Renal cortex interstitium (tissue), 15 donors: ENCODE data around the gene NUCB2. TPM values are rescaled to one million over a fixed set of nuclear protein-coding genes. Genes with fewer than 3 reads are reported as not detected.
"Not testable (repeated sequence)": the region's sequence is repeated elsewhere in the genome, so short reads cannot be mapped to it uniquely, and the experiment has no call there.

Source experiments
- DNase-seq, 11 donors: peaks; one replicate each; pipeline ENCODE4 v3.0.0-alpha.2; 2013; ENCODE audit warnings: low read depth in 9 of 11, low spot score in 4 of 11; ENCODE audit errors: extremely low read depth in 1 of 11
- long read RNA-seq, 16 experiments: transcript quantifications; one replicate each; lab custom pipeline, GENCODE V29; 2026
- polyA plus RNA-seq, 3 donors: library from polyadenylated mRNA; unstranded; fragments of 120-200 nt; gene quantifications; one replicate each; pipeline ENCODE4 v1.2.1, GENCODE V29; 2013; ENCODE audit not compliant: insufficient read length in 3 of 3

The NUCB2 gene
- polyA plus RNA-seq: 10 to 100 TPM; 73.3 to 82.5 (median 75.3) TPM
- long read RNA-seq, donor 1, partial matches to known transcripts: 32 of 35 reads
- long read RNA-seq, donor 1, other reads (novel, unspliced or antisense): 0 of 35 reads
- long read RNA-seq, donor 2, partial matches to known transcripts: 26 of 29 reads
- long read RNA-seq, donor 2, other reads (novel, unspliced or antisense): 0 of 29 reads
- long read RNA-seq, donor 3, transcript NUCB2-208 (14 exons, 2,274 nt): major isoform, 7 of 59 reads
- long read RNA-seq, donor 3, partial matches to known transcripts: 49 of 59 reads
- long read RNA-seq, donor 3, other reads (novel, unspliced or antisense): 0 of 59 reads
- long read RNA-seq, donor 4, partial matches to known transcripts: 23 of 28 reads
- long read RNA-seq, donor 4, other reads (novel, unspliced or antisense): 0 of 28 reads
- long read RNA-seq, donor 5: 0 reads
- long read RNA-seq, donor 6, partial matches to known transcripts: 29 of 37 reads
- long read RNA-seq, donor 6, other reads (novel, unspliced or antisense): 0 of 37 reads
- long read RNA-seq, donor 7, partial matches to known transcripts: 58 of 63 reads
- long read RNA-seq, donor 7, other reads (novel, unspliced or antisense): 0 of 63 reads
- long read RNA-seq, donor 8, partial matches to known transcripts: 65 of 72 reads
- long read RNA-seq, donor 8, other reads (novel, unspliced or antisense): 0 of 72 reads
- long read RNA-seq, donor 9, transcript NUCB2-208 (14 exons, 2,274 nt): major isoform, 5 of 35 reads
- long read RNA-seq, donor 9, partial matches to known transcripts: 27 of 35 reads
- long read RNA-seq, donor 9, other reads (novel, unspliced or antisense): 0 of 35 reads
- long read RNA-seq, donor 10, transcript NUCB2-208 (14 exons, 2,274 nt): major isoform, 5 of 41 reads
- long read RNA-seq, donor 10, partial matches to known transcripts: 35 of 41 reads
- long read RNA-seq, donor 10, other reads (novel, unspliced or antisense): 0 of 41 reads
- long read RNA-seq, donor 11, transcript NUCB2-208 (14 exons, 2,274 nt): major isoform, 5 of 30 reads
- long read RNA-seq, donor 11, partial matches to known transcripts: 23 of 30 reads
- long read RNA-seq, donor 11, other reads (novel, unspliced or antisense): 0 of 30 reads
- long read RNA-seq, donor 12, partial matches to known transcripts: 10 of 13 reads
- long read RNA-seq, donor 12, other reads (novel, unspliced or antisense): 0 of 13 reads
- long read RNA-seq, donor 13: 0 reads
- long read RNA-seq, donor 14, transcript NUCB2-208 (14 exons, 2,274 nt): major isoform, 13 of 65 reads
- long read RNA-seq, donor 14, partial matches to known transcripts: 47 of 65 reads
- long read RNA-seq, donor 14, other reads (novel, unspliced or antisense): 0 of 65 reads
- long read RNA-seq, donor 15, partial matches to known transcripts: 7 of 9 reads
- long read RNA-seq, donor 15, other reads (novel, unspliced or antisense): 0 of 9 reads
- long read RNA-seq, donor 16, transcript NUCB2-208 (14 exons, 2,274 nt): major isoform, 19 of 103 reads
- long read RNA-seq, donor 16, partial matches to known transcripts: 76 of 103 reads
- long read RNA-seq, donor 16, other reads (novel, unspliced or antisense): 5 of 103 reads

- DNase-seq: peak; percentile 91 to 97 (median 95)
These were observed at the start of gene NUCB2 for GRCh38 chr11:17276236-17277023. Gene NUCB2, plus strand, starts transcription at chr11:17276739. Its CDS starts 18,585 bp downstream, at chr11:17295324.

- not testable (repeated sequence) for DNase-seq
These were observed 48.2 kb upstream of the NUCB2 start for GRCh38 chr11:17228186-17228925.

GRCh38 chr11:17229481-17230152 is 46.9 kb upstream of the NUCB2 start:
- no peak for DNase-seq

- DNase-seq: no peak
These were observed 45.4 kb upstream of the NUCB2 start for GRCh38 chr11:17230867-17231851.

- DNase-seq: no peak
These were observed 43.4 kb upstream of the NUCB2 start for GRCh38 chr11:17233101-17233500.

- DNase-seq: peak in 2 of 11 donors; percentile 11 to 15
These were observed 38.2 kb upstream of the NUCB2 start for GRCh38 chr11:17238377-17238776.

GRCh38 chr11:17239927-17240326 is 36.6 kb upstream of the NUCB2 start:
- not testable (repeated sequence) for DNase-seq

GRCh38 chr11:17240780-17241179 is 35.8 kb upstream of the NUCB2 start:
- no peak for DNase-seq

GRCh38 chr11:17242954-17243353 is 33.6 kb upstream of the NUCB2 start:
- DNase-seq: not testable (repeated sequence)

GRCh38 chr11:17244046-17244445 is 32.5 kb upstream of the NUCB2 start:
- no peak for DNase-seq

GRCh38 chr11:17250561-17251350 is 25.8 kb upstream of the NUCB2 start:
- no peak for DNase-seq

- DNase-seq: no peak
These were observed 23.8 kb upstream of the NUCB2 start for GRCh38 chr11:17252704-17253103.

GRCh38 chr11:17256512-17256911 is 20.0 kb upstream of the NUCB2 start:
- DNase-seq: peak in 1 of 11 donors; percentile 4

GRCh38 chr11:17257196-17257595 is 19.3 kb upstream of the NUCB2 start:
- no peak for DNase-seq

GRCh38 chr11:17258670-17259069 is 17.9 kb upstream of the NUCB2 start:
- DNase-seq: no peak
